HCT116 (cell line): Measurements from ENCODE around the gene HHLA2. TPM values are rescaled to one million over a fixed set of nuclear protein-coding genes. Genes with fewer than 3 reads are reported as not detected.

Experiments used
- ATAC-seq: fragments of 200-7000 bp; cut with Tn5 transposase; 2 replicates; pipeline ENCODE4 v1.9.1; 2020; ENCODE audit warnings: mild to moderate bottlenecking, moderate library complexity
- BruUV-seq: library from RNA; stranded (reverse); fragments of 400-500 nt; replicated peaks from 2 replicates; lab custom pipeline; 2021; lab: Mats Ljungman, UMichigan
- CTCF ChIA-PET: fragments of 300-600 bp; sonication (Branson Sonifier 250); formaldehyde crosslinking; loops from one replicate; lab custom pipeline; 2021; ENCODE audit warnings: antibody characterized with exemption; lab: Charles Lee
- POLR2A ChIA-PET: fragments of 300-600, 350-600 bp; sonication (Branson Sonifier 250); formaldehyde crosslinking; loops from one replicate; lab custom pipeline; 2021; ENCODE audit warnings: antibody characterized with exemption; lab: Charles Lee
- RAD21 ChIA-PET, 2 experiments: fragments of 300-600 bp; sonication (Branson Sonifier 250); formaldehyde crosslinking; loops; one replicate each; lab custom pipeline; 2023; ENCODE audit warnings: low total read pairs in 2 of 2; ENCODE audit not compliant: uncharacterized antibody in 2 of 2, unreplicated experiment in 2 of 2, low non-redundant PET in 1 of 2; lab: Charles Lee
- DNase-seq: peaks from one replicate; pipeline ENCODE4 v3.0.0-alpha.2; 2010; ENCODE audit warnings: low read depth, low spot score
- H2AFZ ChIP-seq: fragments of 200-600 bp; shearing (Covaris generic), sonication (generic); 2 replicates; pipeline ENCODE4 v1.6.1; 2017; ENCODE audit warnings: low read depth, mixed run types, mixed read lengths, antibody characterized with exemption, low read length; ENCODE audit not compliant: poor library complexity, severe bottlenecking
- H3K27ac ChIP-seq: 2 replicates; pipeline ENCODE4 v1.5.1; 2012; ENCODE audit warnings: low read depth, low read length
- H3K27me3 ChIP-seq: fragments of 200-600 bp; sonication (generic); 2 replicates; pipeline ENCODE4 v1.6.1; 2016; ENCODE audit warnings: mixed run types, low read length, mixed read lengths; ENCODE audit not compliant: insufficient read depth
- H3K36me3 ChIP-seq, 2 experiments: fragments of 200-500 bp in 1 of 2; fragments of 200-600 bp in 1 of 2; sonication (Bioruptor generic) in 1 of 2; sonication (generic) in 1 of 2; 2 replicates each; pipeline versions ENCODE4 v1.5.1 to v1.6.1; 2014 to 2016; ENCODE audit warnings: low read length in 2 of 2, inconsistent platforms in 1 of 2, mixed read lengths in 1 of 2, mixed run types in 1 of 2; ENCODE audit not compliant: insufficient read depth in 2 of 2, control insufficient read depth in 1 of 2
- H3K4me1 ChIP-seq, 2 experiments: fragments of 200-600 bp in 1 of 2; sonication (generic) in 1 of 2; 2 replicates each; pipeline versions ENCODE4 v1.5.1 to v1.6.1; 2012 to 2017; ENCODE audit warnings: low read length in 2 of 2, inconsistent platforms in 1 of 2, mild to moderate bottlenecking in 1 of 2, mixed read lengths in 1 of 2, mixed run types in 1 of 2, moderate library complexity in 1 of 2; ENCODE audit not compliant: insufficient read depth in 2 of 2, control insufficient read depth in 1 of 2
- H3K4me2 ChIP-seq: fragments of 200-600 bp; sonication (generic); 2 replicates; pipeline ENCODE4 v1.6.1; 2017; ENCODE audit warnings: mixed run types, low read length, mixed read lengths
- H3K4me3 ChIP-seq, 2 experiments: fragments of 200-600 bp in 1 of 2; sonication (generic) in 1 of 2; replicated peaks in 1 of 2; 2 replicates each; pipeline ENCODE4 v1.5.1; 2011 to 2016; ENCODE audit warnings: low read length in 2 of 2, control low read depth in 1 of 2, low read depth in 1 of 2, mild to moderate bottlenecking in 1 of 2, mixed read lengths in 1 of 2, mixed run types in 1 of 2
- H3K79me2 ChIP-seq: fragments of 200-600 bp; sonication (generic); 2 replicates; pipeline ENCODE4 v1.6.1; 2017; ENCODE audit warnings: mild to moderate bottlenecking, mixed run types, low read length, moderate library complexity, mixed read lengths; ENCODE audit not compliant: insufficient read depth
- H3K9ac ChIP-seq: fragments of 200-600 bp; sonication (generic); 2 replicates; pipeline ENCODE4 v1.6.1; 2016; ENCODE audit warnings: low read length, mixed read lengths
- H3K9me2 ChIP-seq: fragments of 200-600 bp; sonication (generic), shearing (Covaris generic); 2 replicates; pipeline ENCODE4 v1.6.1; 2017; ENCODE audit warnings: mixed run types, mild to moderate bottlenecking, moderate library complexity; ENCODE audit not compliant: insufficient read depth
- H3K9me3 ChIP-seq, 2 experiments: fragments of 200-500 bp in 1 of 2; fragments of 200-600 bp in 1 of 2; sonication (Bioruptor generic) in 1 of 2; sonication (generic) in 1 of 2; 2 replicates each; pipeline ENCODE4 v1.6.1; 2014 to 2017; ENCODE audit warnings: low read length in 2 of 2, mixed read lengths in 2 of 2, inconsistent platforms in 1 of 2, low read depth in 1 of 2, mild to moderate bottlenecking in 1 of 2, mixed run types in 1 of 2, moderate library complexity in 1 of 2; ENCODE audit not compliant: control insufficient read depth in 1 of 2, insufficient read depth in 1 of 2
- H4K20me1 ChIP-seq: fragments of 200-600 bp; sonication (generic), shearing (Covaris generic); 2 replicates; pipeline ENCODE4 v1.6.1; 2017; ENCODE audit warnings: mixed run types, mild to moderate bottlenecking, moderate library complexity; ENCODE audit not compliant: insufficient read depth
- CBX3 ChIP-seq: IDR thresholded peaks from 2 replicates; pipeline ENCODE4 v1.6.1; 2012; ENCODE audit warnings: low read depth
- EGR1 ChIP-seq: IDR thresholded peaks from 2 replicates; pipeline ENCODE4 v1.6.1; 2012; ENCODE audit warnings: low read depth
- EZH2 ChIP-seq: fragments of 200-600 bp; sonication (generic); IDR thresholded peaks from 2 replicates; pipeline ENCODE4 v1.6.1; 2017; ENCODE audit warnings: antibody characterized with exemption, mixed run types
- EZH2phosphoT487 ChIP-seq: fragments of 200-600 bp; IDR thresholded peaks from 2 replicates; pipeline ENCODE4 v1.6.1; 2018; ENCODE audit warnings: antibody characterized with exemption, borderline replicate concordance
- JUND ChIP-seq: IDR thresholded peaks from 2 replicates; pipeline ENCODE4 v1.6.1; 2012
- MAX ChIP-seq: IDR thresholded peaks from 2 replicates; pipeline ENCODE4 v1.6.1; 2012
- POLR2A ChIP-seq: IDR thresholded peaks from 2 replicates; pipeline ENCODE4 v1.7.0; 2011; ENCODE audit warnings: borderline replicate concordance; ENCODE audit not compliant: insufficient read depth, insufficient read length; ENCODE audit errors: extremely low read depth
- POLR2AphosphoS5 ChIP-seq: IDR thresholded peaks from 2 replicates; pipeline ENCODE4 v1.6.1; 2011; ENCODE audit warnings: mild to moderate bottlenecking, low read depth, low read length, moderate library complexity
- RAD21 ChIP-seq: IDR thresholded peaks from 2 replicates; pipeline ENCODE4 v1.6.1; 2012; ENCODE audit warnings: low read depth, mild to moderate bottlenecking
- SIN3A ChIP-seq: IDR thresholded peaks from 2 replicates; pipeline ENCODE4 v1.6.1; 2012; ENCODE audit warnings: low read depth
- SRF ChIP-seq: IDR thresholded peaks from 2 replicates; pipeline ENCODE4 v1.6.1; 2012; ENCODE audit warnings: low read depth
- TCF7L2 ChIP-seq: IDR thresholded peaks from 2 replicates; pipeline ENCODE4 v1.7.0; 2011; ENCODE audit warnings: borderline replicate concordance, inconsistent platforms; ENCODE audit not compliant: insufficient read depth, insufficient read length; ENCODE audit errors: extremely low read depth
- YY1 ChIP-seq: IDR thresholded peaks from 2 replicates; pipeline ENCODE4 v1.6.1; 2011; ENCODE audit warnings: low read length, low read depth, moderate library complexity, mild to moderate bottlenecking; ENCODE audit not compliant: insufficient replicate concordance; ENCODE audit errors: extremely low read depth
- ZBTB33 ChIP-seq: IDR thresholded peaks from 2 replicates; pipeline ENCODE4 v1.6.1; 2011; ENCODE audit warnings: mild to moderate bottlenecking, low read length, moderate library complexity; ENCODE audit not compliant: insufficient replicate concordance; ENCODE audit errors: extremely low read depth
- ZFX ChIP-seq: fragments of 450-650 bp; IDR thresholded peaks from 2 replicates; pipeline ENCODE4 v1.6.1; 2017
- ZNF274 ChIP-seq: fragments of 200-500 bp; sonication (Bioruptor generic); IDR thresholded peaks from 2 replicates; pipeline ENCODE4 v1.6.1; 2014; ENCODE audit warnings: mild to moderate bottlenecking, low read depth, low read length, inconsistent platforms
- intact Hi-C: fragments of 100-400 bp; cut with micrococcal nuclease; formaldehyde crosslinking; loops from 2 replicates; pipeline ENCODE4 v1.10.0; 2022
- total RNA-seq: library from RNA; stranded (reverse); gene quantifications from one replicate; pipeline ENCODE4 v1.2.1, GENCODE V29; 2021; ENCODE audit not compliant: unreplicated experiment
- TF ChIP-seq, protein P1 (sequence below), 3 experiments: fragments of 200-600 bp in 1 of 3; sonication (generic) in 1 of 3; IDR thresholded peaks in 2 of 3; conservative IDR thresholded peaks in 1 of 3; 2 replicates each; pipeline ENCODE4 v1.5.1; 2012 to 2017; ENCODE audit warnings: low read depth in 2 of 3, low read length in 2 of 3, antibody characterized with exemption in 1 of 3, borderline replicate concordance in 1 of 3, control low read depth in 1 of 3, mild to moderate bottlenecking in 1 of 3, mixed read lengths in 1 of 3, mixed run types in 1 of 3, moderate library complexity in 1 of 3; ENCODE audit not compliant: insufficient read depth in 1 of 3

HHLA2 gene
- total RNA-seq, 1 experiment from 2014 or later = not detected

- no TSS peak for BruUV-seq
- H3K4me1 ChIP-seq = no peaks in the 10 kb centered on the region
- H3K9me3 ChIP-seq = no peaks in the 10 kb centered on the region
- intact Hi-C loops = no loop called here
- ChIA-PET RAD21 (no interaction called here), CTCF (no interaction called here), POLR2A (no interaction called here)
- H4K20me1 ChIP-seq = no peaks in the 10 kb centered on the region
- H3K36me3 ChIP-seq = no peaks in the 10 kb centered on the region
- no peaks in the 10 kb centered on the region for H3K9me2 ChIP-seq
- TF ChIP-seq EGR1 (no peak), POLR2A (no peak), JUND (no peak), EZH2phosphoT487 (no peak), SRF (no peak), RAD21 (no peak), ZBTB33 (no peak), ZFX (no peak), ZNF274 (no peak), TCF7L2 (no peak), CBX3 (no peak), EZH2 (no peak), MAX (no peak), YY1 (no peak), POLR2AphosphoS5 (no peak), SIN3A (no peak)
- TF ChIP-seq, protein P1, sequence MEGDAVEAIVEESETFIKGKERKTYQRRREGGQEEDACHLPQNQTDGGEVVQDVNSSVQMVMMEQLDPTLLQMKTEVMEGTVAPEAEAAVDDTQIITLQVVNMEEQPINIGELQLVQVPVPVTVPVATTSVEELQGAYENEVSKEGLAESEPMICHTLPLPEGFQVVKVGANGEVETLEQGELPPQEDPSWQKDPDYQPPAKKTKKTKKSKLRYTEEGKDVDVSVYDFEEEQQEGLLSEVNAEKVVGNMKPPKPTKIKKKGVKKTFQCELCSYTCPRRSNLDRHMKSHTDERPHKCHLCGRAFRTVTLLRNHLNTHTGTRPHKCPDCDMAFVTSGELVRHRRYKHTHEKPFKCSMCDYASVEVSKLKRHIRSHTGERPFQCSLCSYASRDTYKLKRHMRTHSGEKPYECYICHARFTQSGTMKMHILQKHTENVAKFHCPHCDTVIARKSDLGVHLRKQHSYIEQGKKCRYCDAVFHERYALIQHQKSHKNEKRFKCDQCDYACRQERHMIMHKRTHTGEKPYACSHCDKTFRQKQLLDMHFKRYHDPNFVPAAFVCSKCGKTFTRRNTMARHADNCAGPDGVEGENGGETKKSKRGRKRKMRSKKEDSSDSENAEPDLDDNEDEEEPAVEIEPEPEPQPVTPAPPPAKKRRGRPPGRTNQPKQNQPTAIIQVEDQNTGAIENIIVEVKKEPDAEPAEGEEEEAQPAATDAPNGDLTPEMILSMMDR (IDR thresholded peaks at IDR 0.05 in 2 of 3, conservative IDR thresholded peaks at IDR 0.05 in 1 of 3; ENCODE audit: borderline replicate concordance in 1 of 3, insufficient read depth in 1 of 3, low read depth in 2 of 3, low read length in 2 of 3) = no peak
- H3K9ac ChIP-seq = no peak overlapping the region
- no peaks in the 10 kb centered on the region for H3K27me3 ChIP-seq
- ATAC-seq = no peak
- H3K79me2 ChIP-seq = no peaks in the 10 kb centered on the region
- no peak overlapping the region for H2AFZ ChIP-seq
- H3K27ac ChIP-seq = no peak overlapping the region
- H3K4me2 ChIP-seq = no peak overlapping the region
- no peak for DNase-seq
- H3K4me3 ChIP-seq = no peak overlapping the region
These were observed 50.2 kb downstream of the HHLA2 start for GRCh38 chr3:108346301-108347227.
